Endothelial cell of umbilical vein (primary cell): ENCODE data around the gene ATP1A4. TPM values are rescaled to one million over a fixed set of nuclear protein-coding genes. Genes with fewer than 3 reads are reported as not detected.

Experiments used
- BruUV-seq: library from RNA; stranded (reverse); fragments of 400-500 nt; replicated peaks from 2 replicates; lab custom pipeline; 2021; lab: Mats Ljungman, UMichigan
- CTCF ChIA-PET: fragments of 300-600, 350-600 bp; sonication (Branson Sonifier 250); formaldehyde crosslinking; loops from one replicate; lab custom pipeline; 2021; ENCODE audit warnings: antibody characterized with exemption, inconsistent platforms; lab: Charles Lee
- POLR2A ChIA-PET: fragments of 300-600, 350-600 bp; sonication (Branson Sonifier 250); formaldehyde crosslinking; loops from one replicate; lab custom pipeline; 2021; ENCODE audit warnings: antibody characterized with exemption, inconsistent platforms; lab: Charles Lee
- DNase-seq: peaks from one replicate; pipeline ENCODE4 v3.0.0-alpha.2; 2011; ENCODE audit warnings: low read depth, low spot score
- FAIRE-seq: peaks from 2 replicates; lab custom pipeline; 2011; peaks lifted over from hg19 to GRCh38; lab: Jason Lieb, UNC
- H2AFZ ChIP-seq: 2 replicates; pipeline ENCODE4 v1.6.0; 2012; ENCODE audit warnings: low read depth, low read length, control low read depth, inconsistent platforms
- H3K27ac ChIP-seq: 2 replicates; pipeline ENCODE4 v1.5.1; 2011; ENCODE audit warnings: low read depth, mild to moderate bottlenecking, control low read depth, low read length, moderate library complexity; ENCODE audit not compliant: insufficient read depth
- H3K27me3 ChIP-seq, 2 experiments: 2 replicates each; pipeline versions ENCODE4 v1.6.0 to v1.6.1; 2011; ENCODE audit warnings: low read length in 2 of 2, mixed read lengths in 1 of 2; ENCODE audit not compliant: control insufficient read depth in 2 of 2, insufficient read depth in 2 of 2
- H3K36me3 ChIP-seq, 2 experiments: 2 replicates in 1 of 2; 3 replicates in 1 of 2; pipeline ENCODE4 v1.5.1; 2011; ENCODE audit warnings: low read length in 2 of 2, mild to moderate bottlenecking in 1 of 2, moderate library complexity in 1 of 2; ENCODE audit not compliant: control insufficient read depth in 2 of 2, insufficient read depth in 2 of 2; ENCODE audit errors: extremely low read depth in 1 of 2
- H3K4me1 ChIP-seq: 3 replicates; pipeline ENCODE4 v1.5.1; 2011; ENCODE audit warnings: mild to moderate bottlenecking, low read length; ENCODE audit not compliant: control insufficient read depth, insufficient read depth; ENCODE audit errors: extremely low read depth
- H3K4me2 ChIP-seq: 2 replicates; pipeline ENCODE4 v1.6.1; 2011; ENCODE audit warnings: low read length, control low read depth, mixed read lengths; ENCODE audit not compliant: insufficient read depth
- H3K4me3 ChIP-seq, 3 experiments: fragments of 200-600 bp in 1 of 3; sonication (generic), shearing (Covaris generic) in 1 of 3; replicated peaks in 1 of 3; 2 replicates each; pipeline ENCODE4 v1.5.1; 2011 to 2016; ENCODE audit warnings: control low read depth in 3 of 3, low read length in 3 of 3, mild to moderate bottlenecking in 2 of 3, inconsistent platforms in 1 of 3, low read depth in 1 of 3, moderate library complexity in 1 of 3; ENCODE audit not compliant: insufficient read depth in 1 of 3
- H3K79me2 ChIP-seq: 2 replicates; pipeline ENCODE4 v1.6.0; 2012; ENCODE audit warnings: low read length, inconsistent platforms; ENCODE audit not compliant: control insufficient read depth, insufficient read depth
- H3K9ac ChIP-seq: replicated peaks from 2 replicates; pipeline ENCODE3; 2011; ENCODE audit warnings: low read length, control low read depth; ENCODE audit not compliant: insufficient read depth; ENCODE audit errors: extremely low read depth
- H3K9me1 ChIP-seq: replicated peaks from 3 replicates; pipeline ENCODE4 v1.6.0; 2011; ENCODE audit warnings: mild to moderate bottlenecking, low read length; ENCODE audit not compliant: control insufficient read depth, insufficient read depth; ENCODE audit errors: extremely low read depth
- H3K9me3 ChIP-seq: replicated peaks from 2 replicates; pipeline ENCODE4 v1.5.1; 2012; ENCODE audit warnings: low read length, inconsistent platforms; ENCODE audit not compliant: control insufficient read depth, insufficient read depth
- H4K20me1 ChIP-seq: replicated peaks from 2 replicates; pipeline ENCODE3; 2011; ENCODE audit warnings: mild to moderate bottlenecking, low read length; ENCODE audit not compliant: control insufficient read depth, insufficient read depth; ENCODE audit errors: extremely low read depth
- EZH2 ChIP-seq: IDR thresholded peaks from 2 replicates; pipeline ENCODE4 v1.6.1; 2012; ENCODE audit warnings: borderline replicate concordance, low read depth, mild to moderate bottlenecking, moderate library complexity, low read length, inconsistent platforms; ENCODE audit not compliant: severe bottlenecking
- FOS ChIP-seq: IDR thresholded peaks from 2 replicates; pipeline ENCODE4 v1.6.1; 2011; ENCODE audit warnings: mild to moderate bottlenecking, low read length, moderate library complexity, borderline replicate concordance; ENCODE audit not compliant: insufficient read depth
- GATA2 ChIP-seq: IDR thresholded peaks from 2 replicates; pipeline ENCODE4 v1.7.0; 2011; ENCODE audit warnings: low read depth, mild to moderate bottlenecking, moderate library complexity, mixed read lengths, low read length; ENCODE audit not compliant: insufficient read length, insufficient read depth
- JUN ChIP-seq: IDR thresholded peaks from 2 replicates; pipeline ENCODE4 v1.6.1; 2011; ENCODE audit warnings: borderline replicate concordance, low read depth; ENCODE audit not compliant: insufficient read length, insufficient read depth
- MYC ChIP-seq: IDR thresholded peaks from one replicate; pipeline ENCODE4 v1.6.1; 2011; ENCODE audit warnings: mild to moderate bottlenecking, low read depth, low read length
- POLR2AphosphoS5 ChIP-seq: IDR thresholded peaks from 2 replicates; pipeline ENCODE4 v1.6.1; 2012; ENCODE audit warnings: low read depth, mild to moderate bottlenecking, control low read depth, low read length, moderate library complexity; ENCODE audit not compliant: insufficient read depth
- dilution Hi-C: fragments of 300-500 bp; cut with MboI; formaldehyde crosslinking; loops from one replicate; pipeline ENCODE4 v1.15.0; 2019; ENCODE audit warnings: low sequenced_read_pairs; ENCODE audit not compliant: extremely low pct_ligation_motif_present
- intact Hi-C: fragments of 100-400 bp; cut with micrococcal nuclease; formaldehyde crosslinking; loops from one replicate; pipeline ENCODE4 v1.10.0; 2022
- polyA plus RNA-seq, 4 experiments: library from polyadenylated mRNA; depleted of rRNA in 3 of 4; stranded (reverse) in 3 of 4; unstranded in 1 of 4; fragments of >200 nt; gene quantifications; 2 replicates each; pipeline versions ENCODE4 v1.2.1 to v1.2.3, GENCODE V29; 2011 to 2012; ENCODE audit warnings: missing spikeins in 1 of 4
- total RNA-seq: library from RNA; stranded (reverse); gene quantifications from 2 replicates; pipeline ENCODE4 v1.2.3, GENCODE V29; 2021
- TF ChIP-seq, protein P1 (sequence below), 2 donors: IDR thresholded peaks; 1 replicate in 1 of 2; 2 replicates in 1 of 2; pipeline ENCODE4 v1.5.1; 2011; ENCODE audit warnings: low read length in 2 of 2, mild to moderate bottlenecking in 2 of 2, moderate library complexity in 2 of 2, control low read depth in 1 of 2, inconsistent platforms in 1 of 2, low read depth in 1 of 2; ENCODE audit not compliant: insufficient read depth in 1 of 2; ENCODE audit errors: extremely low read depth in 1 of 2

Gene ATP1A4
- total and polyA plus RNA-seq, 2 donors (not counting 3 experiments of a cell fraction or from before 2014, with no cell fraction given) = not detected

DNA sequence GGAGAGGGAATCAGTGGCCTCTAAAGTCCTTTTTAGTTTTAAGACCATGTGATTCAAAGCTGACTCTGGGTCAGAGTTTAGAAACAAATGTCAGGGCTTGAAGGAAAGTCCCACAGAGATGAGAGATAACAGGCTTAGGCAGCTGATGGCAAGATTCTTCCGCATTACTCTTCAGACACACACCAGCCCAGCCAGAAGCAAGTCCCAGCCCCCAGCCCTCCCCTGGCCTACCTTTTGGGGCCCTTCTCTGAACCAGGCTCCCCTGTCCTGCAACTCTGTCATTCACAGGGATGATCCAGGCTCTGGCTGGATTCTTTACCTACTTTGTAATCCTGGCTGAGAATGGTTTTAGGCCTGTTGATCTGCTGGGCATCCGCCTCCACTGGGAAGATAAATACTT lies 25.8 kb downstream of the ATP1A4 start:
- Histone ChIP-seq H2AFZ (no peak overlapping the region), H3K9me1 (no peaks in the 10 kb centered on the region), H3K27me3 (peaks cover 12 to 18% of the 10 kb centered on the region in 2 experiments), H3K4me2 (no peak overlapping the region), H3K27ac (no peak overlapping the region), H3K9me3 (no peaks in the 10 kb centered on the region), H3K79me2 (no peaks in the 10 kb centered on the region), H3K36me3 (no peaks in the 10 kb centered on the region), H3K4me1 (no peaks in the 10 kb centered on the region), H3K4me3 (no peak overlapping the region), H4K20me1 (no peaks in the 10 kb centered on the region), H3K9ac (no peak overlapping the region)
- CTCF ChIA-PET = interaction anchor here (2.5 kb wide), 1 partner anchor 75 kb away, joined by 6 read pairs; no protein-coding TSS in a partner anchor
- dilution Hi-C loops (no loop called here), intact Hi-C loops (no loop called here)
- DNase-seq (no peak), FAIRE-seq (no peak)
- TF ChIP-seq MYC = no peak
- TF ChIP-seq POLR2AphosphoS5 = no peak
- TF ChIP-seq GATA2 = no peak
- TF ChIP-seq FOS = no peak
- no peak for TF ChIP-seq EZH2
- TF ChIP-seq, protein P1, sequence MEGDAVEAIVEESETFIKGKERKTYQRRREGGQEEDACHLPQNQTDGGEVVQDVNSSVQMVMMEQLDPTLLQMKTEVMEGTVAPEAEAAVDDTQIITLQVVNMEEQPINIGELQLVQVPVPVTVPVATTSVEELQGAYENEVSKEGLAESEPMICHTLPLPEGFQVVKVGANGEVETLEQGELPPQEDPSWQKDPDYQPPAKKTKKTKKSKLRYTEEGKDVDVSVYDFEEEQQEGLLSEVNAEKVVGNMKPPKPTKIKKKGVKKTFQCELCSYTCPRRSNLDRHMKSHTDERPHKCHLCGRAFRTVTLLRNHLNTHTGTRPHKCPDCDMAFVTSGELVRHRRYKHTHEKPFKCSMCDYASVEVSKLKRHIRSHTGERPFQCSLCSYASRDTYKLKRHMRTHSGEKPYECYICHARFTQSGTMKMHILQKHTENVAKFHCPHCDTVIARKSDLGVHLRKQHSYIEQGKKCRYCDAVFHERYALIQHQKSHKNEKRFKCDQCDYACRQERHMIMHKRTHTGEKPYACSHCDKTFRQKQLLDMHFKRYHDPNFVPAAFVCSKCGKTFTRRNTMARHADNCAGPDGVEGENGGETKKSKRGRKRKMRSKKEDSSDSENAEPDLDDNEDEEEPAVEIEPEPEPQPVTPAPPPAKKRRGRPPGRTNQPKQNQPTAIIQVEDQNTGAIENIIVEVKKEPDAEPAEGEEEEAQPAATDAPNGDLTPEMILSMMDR (IDR thresholded peaks at IDR 0.05; ENCODE audit: extremely low read depth in 1 of 2, insufficient read depth in 1 of 2, low read depth in 1 of 2, low read length in 2 of 2) = no peak
- TF ChIP-seq JUN = no peak
- POLR2A ChIA-PET = no interaction called here
- no TSS peak for BruUV-seq
